Transverse colon (tissue), 4 donors: ENCODE data around the gene CHD2. TPM values are rescaled to one million over a fixed set of nuclear protein-coding genes. Genes with fewer than 3 reads are reported as not detected.

ENCODE experiments used
- DNase-seq: peaks from one replicate; pipeline ENCODE4 v3.0.0-alpha.2; 2019
- H3K27ac ChIP-seq, 4 donors: fragments of 200-600 bp; sonication (generic); 2 replicates each; pipeline ENCODE4 v1.5.1; 2016 to 2018; ENCODE audit warnings: inconsistent platforms in 4 of 4
- H3K27me3 ChIP-seq: fragments of 200-600 bp; sonication (generic); 2 replicates; pipeline ENCODE4 v1.5.1; 2017; ENCODE audit warnings: inconsistent platforms
- H3K36me3 ChIP-seq, 4 donors: fragments of 200-600 bp; sonication (generic); 2 replicates each; pipeline ENCODE4 v1.5.1; 2017 to 2019; ENCODE audit warnings: inconsistent platforms in 4 of 4
- H3K4me1 ChIP-seq, 4 donors: fragments of 200-600 bp; sonication (generic); 2 replicates each; pipeline ENCODE4 v1.5.1; 2017 to 2020; ENCODE audit warnings: inconsistent platforms in 4 of 4
- H3K4me3 ChIP-seq, 4 donors: fragments of 200-600 bp; sonication (generic); 1 replicate in 1 of 4; 2 replicates in 3 of 4; pipeline versions ENCODE4 v1.5.1 to v1.6.1; 2017 to 2019; ENCODE audit warnings: inconsistent platforms in 4 of 4
- H3K9me3 ChIP-seq, 2 donors: fragments of 200-600 bp; sonication (generic); 2 replicates each; pipeline ENCODE4 v1.5.1; 2017 to 2019; ENCODE audit warnings: inconsistent platforms in 2 of 2
- EP300 ChIP-seq: sonication (generic); formaldehyde crosslinking; IDR thresholded peaks from one replicate; pipeline ENCODE4 v1.6.1; 2017; ENCODE audit warnings: antibody characterized with exemption, low read depth
- POLR2A ChIP-seq: fragments of 450-650 bp; IDR thresholded peaks from one replicate; pipeline ENCODE4 v1.6.1; 2016; ENCODE audit warnings: antibody characterized with exemption, mild to moderate bottlenecking, moderate library complexity
- POLR2AphosphoS5 ChIP-seq, 3 donors: sonication (generic); formaldehyde crosslinking; IDR thresholded peaks; one replicate each; pipeline ENCODE4 v1.6.1; 2016; ENCODE audit warnings: antibody characterized with exemption in 3 of 3
- WGBS, 2 donors: methylation state at CpG; one replicate each; pipeline ENCODE4 v1.1.5; 2018; ENCODE audit warnings: low coverage in 1 of 2; 5-methylcytosine and 5-hydroxymethylcytosine counted together
- in situ Hi-C, 4 donors: fragments of 200-750 bp; cut with MboI; loops; one replicate each; pipeline versions ENCODE4 v1.15.0 to v1.15.1; 2017; ENCODE audit warnings: low sequenced_read_pairs in 3 of 4, low pct_ligation_motif_present in 1 of 4, low pct_unique_long_range_greater_than_20kb in 1 of 4
- intact Hi-C: fragments of 100-400 bp; cut with DNase I; formaldehyde crosslinking; loops from one replicate; pipeline ENCODE4 v1.15.1; 2023; ENCODE audit warnings: low total_unique reads
- total RNA-seq, 4 donors: library from RNA; depleted of rRNA; stranded (reverse); fragments of >200 nt; gene quantifications; one replicate each; pipeline ENCODE4 v1.1.0, GENCODE V29; 2016
- TF ChIP-seq, protein P1 (sequence below), 5 experiments: fragments of 200-600 bp in 3 of 5; fragments of 450-650 bp in 2 of 5; sonication (generic) in 3 of 5; IDR thresholded peaks; 1 replicate in 2 of 5; 2 replicates in 3 of 5; pipeline ENCODE4 v1.5.1; 2016 to 2017; ENCODE audit warnings: antibody characterized with exemption in 5 of 5, inconsistent platforms in 3 of 5, mild to moderate bottlenecking in 2 of 5, moderate library complexity in 1 of 5

Gene CHD2
- total RNA-seq, 4 donors from 2014 or later, result 90.5 to 190 (median 138) TPM

GRCh38 chr15:93040288-93041158 lies 140.4 kb downstream of the CHD2 start:
- 79 to 86% methylated on average over 4 to 20 of the region's 20 CpGs for WGBS, 2 donors
- H3K27me3 ChIP-seq, result no peaks in the 10 kb centered on the region
- peaks cover 0 to 8% (median 3%) of the 10 kb centered on the region in 4 donors for H3K4me1 ChIP-seq
- no peak for DNase-seq
- intact Hi-C loops, result no loop called here
- no peak overlapping the region for H3K27ac ChIP-seq
- H3K36me3 ChIP-seq, result no peaks in the 10 kb centered on the region
- H3K9me3 ChIP-seq, result no peaks in the 10 kb centered on the region
- TF ChIP-seq POLR2AphosphoS5 (IDR thresholded peaks at IDR 0.05), result no peak
- no peak for TF ChIP-seq POLR2A
- TF ChIP-seq, protein P1, sequence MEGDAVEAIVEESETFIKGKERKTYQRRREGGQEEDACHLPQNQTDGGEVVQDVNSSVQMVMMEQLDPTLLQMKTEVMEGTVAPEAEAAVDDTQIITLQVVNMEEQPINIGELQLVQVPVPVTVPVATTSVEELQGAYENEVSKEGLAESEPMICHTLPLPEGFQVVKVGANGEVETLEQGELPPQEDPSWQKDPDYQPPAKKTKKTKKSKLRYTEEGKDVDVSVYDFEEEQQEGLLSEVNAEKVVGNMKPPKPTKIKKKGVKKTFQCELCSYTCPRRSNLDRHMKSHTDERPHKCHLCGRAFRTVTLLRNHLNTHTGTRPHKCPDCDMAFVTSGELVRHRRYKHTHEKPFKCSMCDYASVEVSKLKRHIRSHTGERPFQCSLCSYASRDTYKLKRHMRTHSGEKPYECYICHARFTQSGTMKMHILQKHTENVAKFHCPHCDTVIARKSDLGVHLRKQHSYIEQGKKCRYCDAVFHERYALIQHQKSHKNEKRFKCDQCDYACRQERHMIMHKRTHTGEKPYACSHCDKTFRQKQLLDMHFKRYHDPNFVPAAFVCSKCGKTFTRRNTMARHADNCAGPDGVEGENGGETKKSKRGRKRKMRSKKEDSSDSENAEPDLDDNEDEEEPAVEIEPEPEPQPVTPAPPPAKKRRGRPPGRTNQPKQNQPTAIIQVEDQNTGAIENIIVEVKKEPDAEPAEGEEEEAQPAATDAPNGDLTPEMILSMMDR (IDR thresholded peaks at IDR 0.05), result no peak
- TF ChIP-seq EP300, result no peak
- H3K4me3 ChIP-seq, result no peak overlapping the region
- in situ Hi-C loops, result loop anchor here in 2 of 4 donors (25.0 kb wide), 1 partner anchor 1072 kb away; no protein-coding TSS in a partner anchor

GRCh38 chr15:93041159-93041547 lies 141.0 kb downstream of the CHD2 start:
- H3K36me3 ChIP-seq, result no peaks in the 10 kb centered on the region

GRCh38 chr15:93042211-93042610 lies 142.1 kb downstream of the CHD2 start:
- WGBS, 2 donors, result 50% methylated on average over 3 of the region's 3 CpGs; no CpG with 5 or more reads in 1 of the 2 donors
- Histone ChIP-seq H3K27ac (no peak overlapping the region), H3K27me3 (no peaks in the 10 kb centered on the region), H3K4me1 (peaks cover 0 to 5% (median 2%) of the 10 kb centered on the region in 4 donors), H3K36me3 (no peaks in the 10 kb centered on the region), H3K9me3 (no peaks in the 10 kb centered on the region), H3K4me3 (no peak overlapping the region)
- intact Hi-C loops, result no loop called here
- DNase-seq, result no peak
- in situ Hi-C loops, result loop anchor here in 2 of 4 donors (25.0 kb wide), 1 partner anchor 1070 kb away; no protein-coding TSS in a partner anchor
- TF ChIP-seq, protein P1 (IDR thresholded peaks at IDR 0.05), result no peak
- TF ChIP-seq POLR2A (no peak), EP300 (no peak)

More at GRCh38 chr15:93041159-93041547, 141.0 kb downstream of the CHD2 start:
- intact Hi-C loops (no loop called here), in situ Hi-C loops (loop anchor here in 2 of 4 donors (25.0 kb wide), 1 partner anchor 1071 kb away; no protein-coding TSS in a partner anchor)
- 92 to 93% methylated on average over 5 to 13 of the region's 13 CpGs for WGBS, 2 donors
- Histone ChIP-seq H3K27ac (no peak overlapping the region), H3K4me3 (no peak overlapping the region), H3K9me3 (no peaks in the 10 kb centered on the region), H3K4me1 (peaks cover 0 to 8% (median 3%) of the 10 kb centered on the region in 4 donors), H3K27me3 (no peaks in the 10 kb centered on the region)
- TF ChIP-seq POLR2A, result no peak
- TF ChIP-seq EP300, result no peak
- TF ChIP-seq, protein P1 (IDR thresholded peaks at IDR 0.05), result no peak
- no peak for TF ChIP-seq POLR2AphosphoS5 (IDR thresholded peaks at IDR 0.05)
- DNase-seq, result no peak

DNA sequence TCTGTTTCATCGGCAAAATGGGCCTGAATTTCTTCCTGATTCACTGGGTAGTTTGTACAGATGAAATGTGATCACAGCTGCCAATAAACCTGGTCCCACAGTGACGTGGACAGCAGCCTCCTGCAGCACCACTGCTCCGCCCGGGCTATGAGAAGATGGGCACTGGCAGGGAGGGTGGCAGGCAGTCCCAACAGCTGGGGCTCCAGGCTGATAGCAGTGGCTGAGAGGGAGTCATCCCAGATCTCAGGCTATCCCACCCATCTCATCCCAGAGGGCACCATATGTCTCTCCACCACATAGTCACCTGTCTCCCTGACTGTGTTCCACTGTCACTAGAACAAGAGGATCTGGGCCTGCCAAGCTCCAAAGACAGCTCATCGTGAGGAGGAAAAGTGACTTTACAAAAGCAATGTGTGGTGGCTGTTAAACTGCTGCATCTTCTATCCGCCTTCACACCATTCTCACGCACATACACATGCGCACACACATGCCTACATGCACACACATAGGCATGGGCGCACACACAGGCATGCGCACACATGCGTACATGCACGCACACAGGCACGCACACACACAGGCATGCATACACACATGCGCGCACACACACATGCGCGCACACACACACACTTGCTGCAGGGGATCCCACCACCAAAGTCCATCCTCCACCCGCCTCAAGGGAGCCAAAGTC lies 142.7 kb downstream of the CHD2 start:
- WGBS, 2 donors, result 83% methylated on average over 18 of the region's 18 CpGs; no CpG with 5 or more reads in 1 of the 2 donors
- in situ Hi-C loops, result loop anchor here in 2 of 4 donors (25.0 kb wide), 1 partner anchor 1069 kb away; no protein-coding TSS in a partner anchor
- intact Hi-C loops, result no loop called here

More for the DNA sequence above, 142.7 kb downstream of the CHD2 start:
- Histone ChIP-seq H3K36me3 (no peaks in the 10 kb centered on the region), H3K27me3 (no peaks in the 10 kb centered on the region), H3K4me1 (peaks cover 0 to 4% (median 1%) of the 10 kb centered on the region in 4 donors), H3K27ac (no peak overlapping the region), H3K9me3 (no peaks in the 10 kb centered on the region), H3K4me3 (no peak overlapping the region)
- TF ChIP-seq EP300 (no peak), POLR2AphosphoS5 (IDR thresholded peaks at IDR 0.05) (no peak), POLR2A (no peak)
- TF ChIP-seq, protein P1 (IDR thresholded peaks at IDR 0.05), result no peak
- DNase-seq, result no peak
